Hematopoietic multipotent progenitor cell treated with erythropoietin and hydrocortisone succinate and interleukin-3 and kit ligand, for 15 days (in vitro differentiated cells): ENCODE results near the gene ANXA11.
"Not testable (repeated sequence)": the region's sequence is repeated elsewhere in the genome, so short reads cannot be mapped to it uniquely, and the experiment has no call there.

Experiments used
- DNase-seq: peaks from one replicate; pipeline ENCODE4 v3.0.0-alpha.2; 2015; ENCODE audit warnings: low spot score

Gene ANXA11

GRCh38 chr10:80207768-80208370, 2.5 kb upstream of the ANXA11 start:
- DNase-seq: no peak

GRCh38 chr10:80206277-80206655, 929 bp upstream of the ANXA11 start:
- DNase-seq: no peak

GRCh38 chr10:80204677-80205476, 460 bp downstream of the ANXA11 start:
- no peak for DNase-seq

- no peak for DNase-seq
Measured at GRCh38 chr10:80203835-80204676, 1.3 kb downstream of the ANXA11 start.

GRCh38 chr10:80202934-80203834, 2.2 kb downstream of the ANXA11 start:
- no peak for DNase-seq

GRCh38 chr10:80202530-80202929, 2.8 kb downstream of the ANXA11 start:
- not testable (repeated sequence) for DNase-seq

- DNase-seq: no peak
Measured at GRCh38 chr10:80201608-80202141, 3.7 kb downstream of the ANXA11 start.

- DNase-seq: no peak
Measured at GRCh38 chr10:80200687-80201086, 4.7 kb downstream of the ANXA11 start.

- DNase-seq: no peak
Measured at GRCh38 chr10:80200259-80200658, 5.1 kb downstream of the ANXA11 start.

GRCh38 chr10:80199828-80200227, 5.5 kb downstream of the ANXA11 start:
- no peak for DNase-seq

GRCh38 chr10:80197972-80198916, 7.1 kb downstream of the ANXA11 start:
- DNase-seq: no peak

GRCh38 chr10:80196950-80197315, 8.4 kb downstream of the ANXA11 start:
- DNase-seq: no peak

- no peak for DNase-seq
Measured at GRCh38 chr10:80196270-80196949, 8.9 kb downstream of the ANXA11 start.

GRCh38 chr10:80195046-80195574, 10.2 kb downstream of the ANXA11 start:
- DNase-seq: no peak

GRCh38 chr10:80194373-80195045, 10.8 kb downstream of the ANXA11 start:
- DNase-seq: no peak

- DNase-seq: no peak
Measured at GRCh38 chr10:80192553-80192952, 12.8 kb downstream of the ANXA11 start.

- no peak for DNase-seq
Measured at GRCh38 chr10:80191589-80192270, 13.6 kb downstream of the ANXA11 start.

GRCh38 chr10:80188713-80189112, 16.6 kb downstream of the ANXA11 start:
- DNase-seq: no peak
